Trophoblast cell (in vitro differentiated cells and primary cell): ENCODE data around the gene NUTM2E.
"Not testable (repeated sequence)": the region's sequence is repeated elsewhere in the genome, so short reads cannot be mapped to it uniquely, and the experiment has no call there.

ENCODE experiments used
- DNase-seq, 2 donors: peaks; one replicate each; pipeline ENCODE4 v3.0.0-alpha.2; 2016
- H2AFZ ChIP-seq: 2 replicates; pipeline ENCODE4 v1.6.1; 2013; ENCODE audit warnings: low read length, moderate library complexity, mild to moderate bottlenecking; ENCODE audit not compliant: insufficient read depth, poor library complexity
- H2AK5ac ChIP-seq: 2 replicates; pipeline ENCODE4 v1.6.1; 2013; ENCODE audit warnings: mild to moderate bottlenecking, low read length
- H2BK120ac ChIP-seq: 2 replicates; pipeline ENCODE4 v1.6.1; 2013; ENCODE audit warnings: low read length, mild to moderate bottlenecking, moderate library complexity; ENCODE audit not compliant: insufficient read depth, poor library complexity
- H2BK12ac ChIP-seq: 2 replicates; pipeline ENCODE4 v1.6.1; 2013; ENCODE audit warnings: mild to moderate bottlenecking, low read length, moderate library complexity
- H2BK5ac ChIP-seq: 2 replicates; pipeline ENCODE4 v1.6.1; 2013; ENCODE audit warnings: low read length, low read depth, moderate library complexity, mild to moderate bottlenecking; ENCODE audit not compliant: poor library complexity
- H3K14ac ChIP-seq: 2 replicates; pipeline ENCODE4 v1.6.1; 2013; ENCODE audit warnings: mild to moderate bottlenecking, low read length
- H3K18ac ChIP-seq: 2 replicates; pipeline ENCODE4 v1.6.1; 2013; ENCODE audit warnings: mild to moderate bottlenecking, low read length
- H3K23ac ChIP-seq: 2 replicates; pipeline ENCODE4 v1.6.1; 2013; ENCODE audit warnings: low read length
- H3K27ac ChIP-seq: 2 replicates; pipeline ENCODE4 v1.5.1; 2013; ENCODE audit warnings: low read depth, mild to moderate bottlenecking, inconsistent platforms, low read length, moderate library complexity
- H3K27me3 ChIP-seq: 2 replicates; pipeline ENCODE4 v1.6.1; 2013; ENCODE audit warnings: inconsistent platforms, mild to moderate bottlenecking, low read length, moderate library complexity; ENCODE audit not compliant: insufficient read depth
- H3K36me3 ChIP-seq, 2 experiments: 1 replicate in 1 of 2; 2 replicates in 1 of 2; pipeline ENCODE4 v1.6.1; 2013; ENCODE audit warnings: low read length in 2 of 2, mild to moderate bottlenecking in 2 of 2, moderate library complexity in 1 of 2; ENCODE audit not compliant: insufficient read depth in 2 of 2, control insufficient read depth in 1 of 2
- H3K4ac ChIP-seq: 2 replicates; pipeline ENCODE4 v1.6.1; 2013; ENCODE audit warnings: low read depth, mild to moderate bottlenecking, low read length, moderate library complexity
- H3K4me1 ChIP-seq, 2 experiments: 1 replicate in 1 of 2; 2 replicates in 1 of 2; pipeline ENCODE4 v1.6.1; 2013; ENCODE audit warnings: low read length in 2 of 2, mild to moderate bottlenecking in 2 of 2, moderate library complexity in 1 of 2; ENCODE audit not compliant: insufficient read depth in 2 of 2, control insufficient read depth in 1 of 2
- H3K4me2 ChIP-seq: 2 replicates; pipeline ENCODE4 v1.6.1; 2013; ENCODE audit warnings: inconsistent platforms, mild to moderate bottlenecking, low read length, moderate library complexity
- H3K4me3 ChIP-seq: 2 replicates; pipeline ENCODE4 v1.5.1; 2013; ENCODE audit warnings: mild to moderate bottlenecking, low read depth, low read length, inconsistent platforms
- H3K79me1 ChIP-seq: one replicate; pipeline ENCODE4 v1.6.1; 2013; ENCODE audit warnings: low read length
- H3K79me2 ChIP-seq: 2 replicates; pipeline ENCODE4 v1.6.1; 2013; ENCODE audit warnings: low read length, mild to moderate bottlenecking; ENCODE audit not compliant: control insufficient read depth, insufficient read depth, poor library complexity
- H3K9ac ChIP-seq: 2 replicates; pipeline ENCODE4 v1.6.1; 2013; ENCODE audit warnings: mild to moderate bottlenecking, low read length
- H3K9me3 ChIP-seq: 2 replicates; pipeline ENCODE4 v1.6.1; 2013; ENCODE audit warnings: low read depth, mild to moderate bottlenecking, control low read depth, inconsistent platforms, low read length; ENCODE audit not compliant: insufficient read depth
- H4K12ac ChIP-seq: 2 replicates; pipeline ENCODE4 v1.6.1; 2013; ENCODE audit warnings: low read depth, mild to moderate bottlenecking, low read length, moderate library complexity
- H4K8ac ChIP-seq: 2 replicates; pipeline ENCODE4 v1.6.1; 2013; ENCODE audit warnings: low read depth, mild to moderate bottlenecking, low read length, moderate library complexity
- H4K91ac ChIP-seq: one replicate; pipeline ENCODE4 v1.6.1; 2013; ENCODE audit warnings: low read depth, mild to moderate bottlenecking, low read length, moderate library complexity
- WGBS: extraction: QIAGEN DNeasy Blood & Tissue Kit; methylation state at CpG from one replicate; pipeline ENCODE4 v1.1.7; 2013; ENCODE audit warnings: missing lambda C conversion rate; ENCODE audit not compliant: insufficient read length, insufficient coverage; ENCODE audit errors: extremely low coverage; 5-methylcytosine and 5-hydroxymethylcytosine counted together

The NUTM2E gene

DNA sequence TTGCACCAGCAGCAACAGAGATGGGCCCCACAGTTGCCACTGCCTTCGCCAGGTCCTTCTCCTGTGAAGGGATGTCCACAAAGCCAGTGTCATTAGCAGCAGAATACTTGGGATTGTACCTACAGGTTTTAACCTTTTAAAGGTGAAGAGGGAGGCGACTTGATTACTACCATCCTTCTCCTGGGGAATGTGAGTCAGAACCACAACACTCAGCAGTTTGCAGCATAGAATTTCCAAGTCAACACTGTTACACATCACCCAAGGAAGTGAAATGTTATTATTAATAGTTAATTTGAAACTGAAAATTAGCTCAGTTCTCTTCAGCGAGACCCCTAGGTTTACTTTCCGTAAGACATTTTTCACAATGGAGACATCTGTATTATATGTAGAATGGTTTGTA lies 45.2 kb downstream of the NUTM2E start:
- not testable (repeated sequence) for H3K4ac ChIP-seq, H2BK5ac ChIP-seq, H3K4me1 ChIP-seq, H3K27me3 ChIP-seq, H2AFZ ChIP-seq, H2BK12ac ChIP-seq, H3K9me3 ChIP-seq, H3K18ac ChIP-seq, H3K4me2 ChIP-seq, H3K27ac ChIP-seq, H3K4me3 ChIP-seq, H2AK5ac ChIP-seq, H4K8ac ChIP-seq, H3K23ac ChIP-seq, H3K79me2 ChIP-seq, H4K12ac ChIP-seq, DNase-seq, H3K14ac ChIP-seq, H3K79me1 ChIP-seq, H4K91ac ChIP-seq, H3K9ac ChIP-seq, H3K36me3 ChIP-seq, H2BK120ac ChIP-seq
- WGBS, result no CpG with 5 or more reads among the region's 4 CpGs
